HCT116 (cell line): ENCODE results near the gene ANKRD44. TPM values are rescaled to one million over a fixed set of nuclear protein-coding genes. Genes with fewer than 3 reads are reported as not detected.

ENCODE experiments used
- ATAC-seq: fragments of 200-7000 bp; cut with Tn5 transposase; 2 replicates; pipeline ENCODE4 v1.9.1; 2020; ENCODE audit warnings: mild to moderate bottlenecking, moderate library complexity
- BruUV-seq: library from RNA; stranded (reverse); fragments of 400-500 nt; replicated peaks from 2 replicates; lab custom pipeline; 2021; lab: Mats Ljungman, UMichigan
- CTCF ChIA-PET: fragments of 300-600 bp; sonication (Branson Sonifier 250); formaldehyde crosslinking; loops from one replicate; lab custom pipeline; 2021; ENCODE audit warnings: antibody characterized with exemption; lab: Charles Lee
- POLR2A ChIA-PET: fragments of 300-600, 350-600 bp; sonication (Branson Sonifier 250); formaldehyde crosslinking; loops from one replicate; lab custom pipeline; 2021; ENCODE audit warnings: antibody characterized with exemption; lab: Charles Lee
- RAD21 ChIA-PET, 2 experiments: fragments of 300-600 bp; sonication (Branson Sonifier 250); formaldehyde crosslinking; loops; one replicate each; lab custom pipeline; 2023; ENCODE audit warnings: low total read pairs in 2 of 2; ENCODE audit not compliant: uncharacterized antibody in 2 of 2, unreplicated experiment in 2 of 2, low non-redundant PET in 1 of 2; lab: Charles Lee
- DNase-seq: peaks from one replicate; pipeline ENCODE4 v3.0.0-alpha.2; 2010; ENCODE audit warnings: low read depth, low spot score
- H2AFZ ChIP-seq: fragments of 200-600 bp; shearing (Covaris generic), sonication (generic); 2 replicates; pipeline ENCODE4 v1.6.1; 2017; ENCODE audit warnings: low read depth, mixed run types, mixed read lengths, antibody characterized with exemption, low read length; ENCODE audit not compliant: poor library complexity, severe bottlenecking
- H3K27ac ChIP-seq: 2 replicates; pipeline ENCODE4 v1.5.1; 2012; ENCODE audit warnings: low read depth, low read length
- H3K27me3 ChIP-seq: fragments of 200-600 bp; sonication (generic); 2 replicates; pipeline ENCODE4 v1.6.1; 2016; ENCODE audit warnings: mixed run types, low read length, mixed read lengths; ENCODE audit not compliant: insufficient read depth
- H3K36me3 ChIP-seq, 2 experiments: fragments of 200-500 bp in 1 of 2; fragments of 200-600 bp in 1 of 2; sonication (Bioruptor generic) in 1 of 2; sonication (generic) in 1 of 2; 2 replicates each; pipeline versions ENCODE4 v1.5.1 to v1.6.1; 2014 to 2016; ENCODE audit warnings: low read length in 2 of 2, inconsistent platforms in 1 of 2, mixed read lengths in 1 of 2, mixed run types in 1 of 2; ENCODE audit not compliant: insufficient read depth in 2 of 2, control insufficient read depth in 1 of 2
- H3K4me1 ChIP-seq, 2 experiments: fragments of 200-600 bp in 1 of 2; sonication (generic) in 1 of 2; 2 replicates each; pipeline versions ENCODE4 v1.5.1 to v1.6.1; 2012 to 2017; ENCODE audit warnings: low read length in 2 of 2, inconsistent platforms in 1 of 2, mild to moderate bottlenecking in 1 of 2, mixed read lengths in 1 of 2, mixed run types in 1 of 2, moderate library complexity in 1 of 2; ENCODE audit not compliant: insufficient read depth in 2 of 2, control insufficient read depth in 1 of 2
- H3K4me2 ChIP-seq: fragments of 200-600 bp; sonication (generic); 2 replicates; pipeline ENCODE4 v1.6.1; 2017; ENCODE audit warnings: mixed run types, low read length, mixed read lengths
- H3K4me3 ChIP-seq, 2 experiments: fragments of 200-600 bp in 1 of 2; sonication (generic) in 1 of 2; replicated peaks in 1 of 2; 2 replicates each; pipeline ENCODE4 v1.5.1; 2011 to 2016; ENCODE audit warnings: low read length in 2 of 2, control low read depth in 1 of 2, low read depth in 1 of 2, mild to moderate bottlenecking in 1 of 2, mixed read lengths in 1 of 2, mixed run types in 1 of 2
- H3K79me2 ChIP-seq: fragments of 200-600 bp; sonication (generic); 2 replicates; pipeline ENCODE4 v1.6.1; 2017; ENCODE audit warnings: mild to moderate bottlenecking, mixed run types, low read length, moderate library complexity, mixed read lengths; ENCODE audit not compliant: insufficient read depth
- H3K9ac ChIP-seq: fragments of 200-600 bp; sonication (generic); 2 replicates; pipeline ENCODE4 v1.6.1; 2016; ENCODE audit warnings: low read length, mixed read lengths
- H3K9me2 ChIP-seq: fragments of 200-600 bp; sonication (generic), shearing (Covaris generic); 2 replicates; pipeline ENCODE4 v1.6.1; 2017; ENCODE audit warnings: mixed run types, mild to moderate bottlenecking, moderate library complexity; ENCODE audit not compliant: insufficient read depth
- H3K9me3 ChIP-seq, 2 experiments: fragments of 200-500 bp in 1 of 2; fragments of 200-600 bp in 1 of 2; sonication (Bioruptor generic) in 1 of 2; sonication (generic) in 1 of 2; 2 replicates each; pipeline ENCODE4 v1.6.1; 2014 to 2017; ENCODE audit warnings: low read length in 2 of 2, mixed read lengths in 2 of 2, inconsistent platforms in 1 of 2, low read depth in 1 of 2, mild to moderate bottlenecking in 1 of 2, mixed run types in 1 of 2, moderate library complexity in 1 of 2; ENCODE audit not compliant: control insufficient read depth in 1 of 2, insufficient read depth in 1 of 2
- H4K20me1 ChIP-seq: fragments of 200-600 bp; sonication (generic), shearing (Covaris generic); 2 replicates; pipeline ENCODE4 v1.6.1; 2017; ENCODE audit warnings: mixed run types, mild to moderate bottlenecking, moderate library complexity; ENCODE audit not compliant: insufficient read depth
- CBX3 ChIP-seq: IDR thresholded peaks from 2 replicates; pipeline ENCODE4 v1.6.1; 2012; ENCODE audit warnings: low read depth
- CEBPB ChIP-seq: IDR thresholded peaks from 2 replicates; pipeline ENCODE4 v1.6.1; 2012; ENCODE audit warnings: low read depth
- ELF1 ChIP-seq: IDR thresholded peaks from 2 replicates; pipeline ENCODE4 v1.6.1; 2012; ENCODE audit warnings: low read depth, borderline replicate concordance
- EZH2 ChIP-seq: fragments of 200-600 bp; sonication (generic); IDR thresholded peaks from 2 replicates; pipeline ENCODE4 v1.6.1; 2017; ENCODE audit warnings: antibody characterized with exemption, mixed run types
- EZH2phosphoT487 ChIP-seq: fragments of 200-600 bp; IDR thresholded peaks from 2 replicates; pipeline ENCODE4 v1.6.1; 2018; ENCODE audit warnings: antibody characterized with exemption, borderline replicate concordance
- FOSL1 ChIP-seq: IDR thresholded peaks from 2 replicates; pipeline ENCODE4 v1.6.1; 2012; ENCODE audit warnings: low read depth
- JUND ChIP-seq: IDR thresholded peaks from 2 replicates; pipeline ENCODE4 v1.6.1; 2012
- POLR2A ChIP-seq: IDR thresholded peaks from 2 replicates; pipeline ENCODE4 v1.7.0; 2011; ENCODE audit warnings: borderline replicate concordance; ENCODE audit not compliant: insufficient read depth, insufficient read length; ENCODE audit errors: extremely low read depth
- RAD21 ChIP-seq: IDR thresholded peaks from 2 replicates; pipeline ENCODE4 v1.6.1; 2012; ENCODE audit warnings: low read depth, mild to moderate bottlenecking
- REST ChIP-seq: IDR thresholded peaks from 2 replicates; pipeline ENCODE4 v1.6.1; 2012; ENCODE audit warnings: low read depth
- SIN3A ChIP-seq: IDR thresholded peaks from 2 replicates; pipeline ENCODE4 v1.6.1; 2012; ENCODE audit warnings: low read depth
- SRF ChIP-seq: IDR thresholded peaks from 2 replicates; pipeline ENCODE4 v1.6.1; 2012; ENCODE audit warnings: low read depth
- TCF7L2 ChIP-seq: IDR thresholded peaks from 2 replicates; pipeline ENCODE4 v1.7.0; 2011; ENCODE audit warnings: borderline replicate concordance, inconsistent platforms; ENCODE audit not compliant: insufficient read depth, insufficient read length; ENCODE audit errors: extremely low read depth
- YY1 ChIP-seq: IDR thresholded peaks from 2 replicates; pipeline ENCODE4 v1.6.1; 2011; ENCODE audit warnings: low read length, low read depth, moderate library complexity, mild to moderate bottlenecking; ENCODE audit not compliant: insufficient replicate concordance; ENCODE audit errors: extremely low read depth
- ZFX ChIP-seq: fragments of 450-650 bp; IDR thresholded peaks from 2 replicates; pipeline ENCODE4 v1.6.1; 2017
- ZNF274 ChIP-seq: fragments of 200-500 bp; sonication (Bioruptor generic); IDR thresholded peaks from 2 replicates; pipeline ENCODE4 v1.6.1; 2014; ENCODE audit warnings: mild to moderate bottlenecking, low read depth, low read length, inconsistent platforms
- intact Hi-C: fragments of 100-400 bp; cut with micrococcal nuclease; formaldehyde crosslinking; loops from 2 replicates; pipeline ENCODE4 v1.10.0; 2022
- total RNA-seq: library from RNA; stranded (reverse); gene quantifications from one replicate; pipeline ENCODE4 v1.2.1, GENCODE V29; 2021; ENCODE audit not compliant: unreplicated experiment
- TF ChIP-seq, protein P1 (sequence below): IDR thresholded peaks from 2 replicates; pipeline ENCODE4 v1.6.1; 2011; ENCODE audit warnings: mild to moderate bottlenecking, low read length, moderate library complexity; ENCODE audit not compliant: insufficient replicate concordance; ENCODE audit errors: extremely low read depth

ANKRD44 gene
- total RNA-seq, 1 experiment from 2014 or later, result 2.7 TPM

- CTCF ChIA-PET, result no interaction called here
These were observed 207.2 kb downstream of the ANKRD44 start for GRCh38 chr2:197103363-197103762.

More at GRCh38 chr2:197103363-197103762, 207.2 kb downstream of the ANKRD44 start:
- no peak overlapping the region for H3K27ac ChIP-seq
- DNase-seq (no peak), ATAC-seq (no peak)
- H3K36me3 ChIP-seq, result no peaks in the 10 kb centered on the region
- H3K4me2 ChIP-seq, result no peak overlapping the region
- no peaks in the 10 kb centered on the region for H3K27me3 ChIP-seq
- H3K79me2 ChIP-seq, result no peaks in the 10 kb centered on the region
- POLR2A ChIA-PET, result no interaction called here
- H3K9me3 ChIP-seq, result no peaks in the 10 kb centered on the region
- H3K4me1 ChIP-seq, result no peaks in the 10 kb centered on the region
- no peaks in the 10 kb centered on the region for H4K20me1 ChIP-seq
- no peaks in the 10 kb centered on the region for H3K9me2 ChIP-seq
- no peak overlapping the region for H3K9ac ChIP-seq
- TF ChIP-seq TCF7L2 (no peak), EZH2 (no peak), YY1 (no peak), SRF (no peak), CBX3 (no peak), RAD21 (no peak), ZNF274 (no peak), JUND (no peak), EZH2phosphoT487 (no peak), REST (no peak), ZFX (no peak), CEBPB (no peak), SIN3A (no peak), POLR2A (no peak), FOSL1 (no peak), ELF1 (no peak)
- TF ChIP-seq, protein P1, sequence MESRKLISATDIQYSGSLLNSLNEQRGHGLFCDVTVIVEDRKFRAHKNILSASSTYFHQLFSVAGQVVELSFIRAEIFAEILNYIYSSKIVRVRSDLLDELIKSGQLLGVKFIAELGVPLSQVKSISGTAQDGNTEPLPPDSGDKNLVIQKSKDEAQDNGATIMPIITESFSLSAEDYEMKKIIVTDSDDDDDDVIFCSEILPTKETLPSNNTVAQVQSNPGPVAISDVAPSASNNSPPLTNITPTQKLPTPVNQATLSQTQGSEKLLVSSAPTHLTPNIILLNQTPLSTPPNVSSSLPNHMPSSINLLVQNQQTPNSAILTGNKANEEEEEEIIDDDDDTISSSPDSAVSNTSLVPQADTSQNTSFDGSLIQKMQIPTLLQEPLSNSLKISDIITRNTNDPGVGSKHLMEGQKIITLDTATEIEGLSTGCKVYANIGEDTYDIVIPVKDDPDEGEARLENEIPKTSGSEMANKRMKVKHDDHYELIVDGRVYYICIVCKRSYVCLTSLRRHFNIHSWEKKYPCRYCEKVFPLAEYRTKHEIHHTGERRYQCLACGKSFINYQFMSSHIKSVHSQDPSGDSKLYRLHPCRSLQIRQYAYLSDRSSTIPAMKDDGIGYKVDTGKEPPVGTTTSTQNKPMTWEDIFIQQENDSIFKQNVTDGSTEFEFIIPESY, result no peak
- TF ChIP-seq, all 23 proteins: peak for 0
- RAD21 ChIA-PET, result no interaction called here
- no peak overlapping the region for H2AFZ ChIP-seq
- BruUV-seq, result no TSS peak
- no peak overlapping the region for H3K4me3 ChIP-seq
- intact Hi-C loops, result no loop called here
